ENCODE data around the gene HNRNPUL1. TPM values are rescaled to one million over a fixed set of nuclear protein-coding genes. Genes with fewer than 3 reads are reported as not detected.

Gene HNRNPUL1
- total and polyA plus RNA-seq, 9 of the 15 experiments (the other 6 are each of a cell fraction or from before 2014, with no cell fraction given) = 7.3 to 211 (median 85.0) TPM

GRCh38 chr19:41226053-41226873 is 37.9 kb upstream of the HNRNPUL1 start (continued):
- TF ChIP-seq SRF (CRISPR knock-in tag; IDR thresholded peaks at IDR 0.05) (0 out of 4 replicates have a peak, but pooled peaks of 1 of the 2 experiments have one; percentile 15), DACH1 (IDR thresholded peaks at IDR 0.05; ENCODE audit: partially characterized antibody) (no peak), KAT7 (CRISPR knock-in tag; IDR thresholded peaks at IDR 0.05; ENCODE audit: borderline replicate concordance) (no peak), SP1 (CRISPR knock-in tag; IDR thresholded peaks at IDR 0.05) (no peak), STAT5B (CRISPR knock-in tag; IDR thresholded peaks at IDR 0.05) (no peak), XRCC5 (IDR thresholded peaks at IDR 0.05; ENCODE audit: low read depth, low read length) (no peak), ETV5 (CRISPR knock-in tag; IDR thresholded peaks at IDR 0.05; ENCODE audit: low read depth) (peak; percentile 98), ZNF79 (CRISPR knock-in tag; IDR thresholded peaks at IDR 0.05; ENCODE audit: low read depth) (no peak), RBM39 (optimal IDR thresholded peaks at IDR 0.05; ENCODE audit: low read depth, low read length) (no peak), SNIP1 (IDR thresholded peaks at IDR 0.05; ENCODE audit: low read depth) (no peak), SNRNP70 (optimal IDR thresholded peaks at IDR 0.05; ENCODE audit: low read depth, low read length) (no peak), NCOA6 (IDR thresholded peaks at IDR 0.05) (no peak), ARNT (IDR thresholded peaks at IDR 0.05) (0 out of 4 replicates have a peak, but pooled peaks of 1 of the 2 experiments have one; percentile 10), SAFB (IDR thresholded peaks at IDR 0.05; ENCODE audit: borderline replicate concordance, low read depth, low read length) (0 out of 2 replicates have a peak, but pooled peaks have one; percentile 28), CTBP1 (IDR thresholded peaks at IDR 0.05; ENCODE audit: borderline replicate concordance) (0 out of 2 replicates have a peak, but pooled peaks have one; percentile 52)
- TF ChIP-seq, protein P1, sequence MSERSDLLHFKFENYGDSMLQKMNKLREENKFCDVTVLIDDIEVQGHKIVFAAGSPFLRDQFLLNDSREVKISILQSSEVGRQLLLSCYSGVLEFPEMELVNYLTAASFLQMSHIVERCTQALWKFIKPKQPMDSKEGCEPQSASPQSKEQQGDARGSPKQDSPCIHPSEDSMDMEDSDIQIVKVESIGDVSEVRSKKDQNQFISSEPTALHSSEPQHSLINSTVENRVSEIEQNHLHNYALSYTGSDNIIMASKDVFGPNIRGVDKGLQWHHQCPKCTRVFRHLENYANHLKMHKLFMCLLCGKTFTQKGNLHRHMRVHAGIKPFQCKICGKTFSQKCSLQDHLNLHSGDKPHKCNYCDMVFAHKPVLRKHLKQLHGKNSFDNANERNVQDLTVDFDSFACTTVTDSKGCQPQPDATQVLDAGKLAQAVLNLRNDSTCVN (CRISPR knock-in tag; IDR thresholded peaks at IDR 0.05) = no peak
- TF ChIP-seq, protein P2, sequence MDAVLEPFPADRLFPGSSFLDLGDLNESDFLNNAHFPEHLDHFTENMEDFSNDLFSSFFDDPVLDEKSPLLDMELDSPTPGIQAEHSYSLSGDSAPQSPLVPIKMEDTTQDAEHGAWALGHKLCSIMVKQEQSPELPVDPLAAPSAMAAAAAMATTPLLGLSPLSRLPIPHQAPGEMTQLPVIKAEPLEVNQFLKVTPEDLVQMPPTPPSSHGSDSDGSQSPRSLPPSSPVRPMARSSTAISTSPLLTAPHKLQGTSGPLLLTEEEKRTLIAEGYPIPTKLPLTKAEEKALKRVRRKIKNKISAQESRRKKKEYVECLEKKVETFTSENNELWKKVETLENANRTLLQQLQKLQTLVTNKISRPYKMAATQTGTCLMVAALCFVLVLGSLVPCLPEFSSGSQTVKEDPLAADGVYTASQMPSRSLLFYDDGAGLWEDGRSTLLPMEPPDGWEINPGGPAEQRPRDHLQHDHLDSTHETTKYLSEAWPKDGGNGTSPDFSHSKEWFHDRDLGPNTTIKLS (IDR thresholded peaks at IDR 0.05; ENCODE audit: borderline replicate concordance, low read depth) = peak; percentile 74; the same call in 1 of the 2 replicates
- TF ChIP-seq, protein P3, sequence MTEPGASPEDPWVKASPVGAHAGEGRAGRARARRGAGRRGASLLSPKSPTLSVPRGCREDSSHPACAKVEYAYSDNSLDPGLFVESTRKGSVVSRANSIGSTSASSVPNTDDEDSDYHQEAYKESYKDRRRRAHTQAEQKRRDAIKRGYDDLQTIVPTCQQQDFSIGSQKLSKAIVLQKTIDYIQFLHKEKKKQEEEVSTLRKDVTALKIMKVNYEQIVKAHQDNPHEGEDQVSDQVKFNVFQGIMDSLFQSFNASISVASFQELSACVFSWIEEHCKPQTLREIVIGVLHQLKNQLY (CRISPR knock-in tag; conservative IDR thresholded peaks at IDR 0.05) = no peak
- TF ChIP-seq, protein P4, sequence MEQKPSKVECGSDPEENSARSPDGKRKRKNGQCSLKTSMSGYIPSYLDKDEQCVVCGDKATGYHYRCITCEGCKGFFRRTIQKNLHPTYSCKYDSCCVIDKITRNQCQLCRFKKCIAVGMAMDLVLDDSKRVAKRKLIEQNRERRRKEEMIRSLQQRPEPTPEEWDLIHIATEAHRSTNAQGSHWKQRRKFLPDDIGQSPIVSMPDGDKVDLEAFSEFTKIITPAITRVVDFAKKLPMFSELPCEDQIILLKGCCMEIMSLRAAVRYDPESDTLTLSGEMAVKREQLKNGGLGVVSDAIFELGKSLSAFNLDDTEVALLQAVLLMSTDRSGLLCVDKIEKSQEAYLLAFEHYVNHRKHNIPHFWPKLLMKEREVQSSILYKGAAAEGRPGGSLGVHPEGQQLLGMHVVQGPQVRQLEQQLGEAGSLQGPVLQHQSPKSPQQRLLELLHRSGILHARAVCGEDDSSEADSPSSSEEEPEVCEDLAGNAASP (IDR thresholded peaks at IDR 0.05) = no peak

Data from K562 (cell line).